HEK293 (cell line): ENCODE data around the gene IL10RB.

Experiments used
- CTCF ChIA-PET: fragments of 350-600 bp; formaldehyde crosslinking; extraction: SDS; loops from one replicate; lab custom pipeline; 2021; ENCODE audit warnings: antibody characterized with exemption; lab: Yijun Ruan, JAX
- POLR2A ChIA-PET: fragments of 300-600 bp; formaldehyde crosslinking; extraction: SDS; loops from one replicate; lab custom pipeline; 2020; ENCODE audit warnings: antibody characterized with exemption, inconsistent platforms; lab: Yijun Ruan, JAX
- H3K27ac ChIP-seq: fragments of 200-500 bp; sonication (Bioruptor generic); 2 replicates; pipeline ENCODE4 v1.5.1; 2014; ENCODE audit warnings: low read depth, low read length, control low read depth, inconsistent platforms; ENCODE audit errors: extremely low read depth
- H3K36me3 ChIP-seq, 2 experiments: fragments of 200-500 bp in 1 of 2; sonication (Bioruptor generic) in 1 of 2; 1 replicate in 1 of 2; 2 replicates in 1 of 2; pipeline ENCODE4 v1.5.1; 2014 to 2017; ENCODE audit warnings: inconsistent platforms in 2 of 2, low read length in 2 of 2; ENCODE audit not compliant: control insufficient read depth in 2 of 2, insufficient read depth in 1 of 2
- H3K4me1 ChIP-seq: fragments of 200-500 bp; sonication (Bioruptor generic); 2 replicates; pipeline ENCODE4 v1.5.1; 2014; ENCODE audit warnings: mild to moderate bottlenecking, low read length, inconsistent platforms; ENCODE audit not compliant: control insufficient read depth, insufficient read depth
- H3K4me3 ChIP-seq: 2 replicates; pipeline ENCODE4 v1.5.1; 2011; ENCODE audit warnings: low read depth, mild to moderate bottlenecking, control low read depth, low read length, moderate library complexity
- H3K9me3 ChIP-seq: fragments of 200-500 bp; sonication (Bioruptor generic); 2 replicates; pipeline ENCODE4 v1.5.1; 2014; ENCODE audit warnings: low read depth, low read length, inconsistent platforms; ENCODE audit not compliant: control insufficient read depth, insufficient read depth
- GFI1B ChIP-seq: fragments of 450-650 bp; formaldehyde crosslinking; IDR thresholded peaks from 2 replicates; pipeline ENCODE4 v1.5.1; 2016; ENCODE audit warnings: missing biosample characterization, missing genetic modification characterization
- GLI2 ChIP-seq: fragments of 450-650 bp; formaldehyde crosslinking; IDR thresholded peaks from 2 replicates; pipeline ENCODE4; 2017; ENCODE audit warnings: missing biosample characterization, missing genetic modification characterization, low read depth, borderline replicate concordance
- GLIS2 ChIP-seq: fragments of 450-650 bp; formaldehyde crosslinking; IDR thresholded peaks from 2 replicates; pipeline ENCODE4 v1.5.1; 2016; ENCODE audit warnings: missing biosample characterization, missing genetic modification characterization
- KLF9 ChIP-seq: fragments of 450-650 bp; formaldehyde crosslinking; IDR thresholded peaks from 2 replicates; pipeline ENCODE4 v1.5.1; 2016; ENCODE audit warnings: missing biosample characterization, missing genetic modification characterization, low read depth
- RBAK ChIP-seq: fragments of 450-650 bp; formaldehyde crosslinking; IDR thresholded peaks from 2 replicates; pipeline ENCODE4 v1.5.1; 2016; ENCODE audit warnings: missing biosample characterization, missing genetic modification characterization
- SETDB1 ChIP-seq: IDR thresholded peaks from one replicate; pipeline ENCODE4 v1.6.1; 2017; ENCODE audit warnings: mild to moderate bottlenecking, low read length, moderate library complexity, mixed read lengths; ENCODE audit not compliant: insufficient read length
- SP3 ChIP-seq: fragments of 450-650 bp; formaldehyde crosslinking; IDR thresholded peaks from 2 replicates; pipeline ENCODE4 v1.5.1; 2016; ENCODE audit warnings: missing biosample characterization, missing genetic modification characterization
- TRIM28 ChIP-seq: IDR thresholded peaks from 2 replicates; pipeline ENCODE4 v1.6.1; 2011; ENCODE audit warnings: low read length, control low read depth, borderline replicate concordance
- ZBTB20 ChIP-seq: fragments of 450-650 bp; formaldehyde crosslinking; IDR thresholded peaks from 2 replicates; pipeline ENCODE4 v1.5.1; 2016; ENCODE audit warnings: missing biosample characterization, missing genetic modification characterization
- ZBTB7A ChIP-seq: fragments of 450-650 bp; formaldehyde crosslinking; IDR thresholded peaks from 2 replicates; pipeline ENCODE4 v1.5.1; 2016; ENCODE audit warnings: low read depth, missing biosample characterization, missing genetic modification characterization
- ZNF132 ChIP-seq: fragments of 450-650 bp; formaldehyde crosslinking; IDR thresholded peaks from 2 replicates; pipeline ENCODE4 v1.5.1; 2017; ENCODE audit warnings: missing biosample characterization, missing genetic modification characterization, borderline replicate concordance
- ZNF133 ChIP-seq: fragments of 450-650 bp; formaldehyde crosslinking; IDR thresholded peaks from 2 replicates; pipeline ENCODE4 v1.5.1; 2016; ENCODE audit warnings: missing biosample characterization, missing genetic modification characterization
- ZNF157 ChIP-seq: fragments of 450-650 bp; formaldehyde crosslinking; IDR thresholded peaks from 2 replicates; pipeline ENCODE4 v1.5.1; 2016; ENCODE audit warnings: missing biosample characterization, missing genetic modification characterization
- ZNF354C ChIP-seq: fragments of 450-650 bp; formaldehyde crosslinking; IDR thresholded peaks from 2 replicates; pipeline ENCODE4 v1.5.1; 2016; ENCODE audit warnings: missing biosample characterization, missing genetic modification characterization, low read depth, borderline replicate concordance
- ZNF510 ChIP-seq: fragments of 450-650 bp; formaldehyde crosslinking; IDR thresholded peaks from 2 replicates; pipeline ENCODE4 v1.5.1; 2018; ENCODE audit warnings: mild to moderate bottlenecking, missing genetic modification characterization, missing biosample characterization; ENCODE audit not compliant: insufficient replicate concordance
- ZNF658 ChIP-seq: fragments of 450-650 bp; formaldehyde crosslinking; IDR thresholded peaks from 2 replicates; pipeline ENCODE4; 2016; ENCODE audit warnings: missing biosample characterization, missing genetic modification characterization
- ZNF785 ChIP-seq: fragments of 450-650 bp; formaldehyde crosslinking; IDR thresholded peaks from 2 replicates; pipeline ENCODE4 v1.5.1; 2016; ENCODE audit warnings: missing biosample characterization, missing genetic modification characterization
- ZSCAN30 ChIP-seq: fragments of 450-650 bp; IDR thresholded peaks from 2 replicates; pipeline ENCODE4 v1.5.1; 2018; ENCODE audit warnings: missing biosample characterization, mild to moderate bottlenecking, missing genetic modification characterization, moderate library complexity
- TF ChIP-seq, protein P1 (sequence below): fragments of 450-650 bp; formaldehyde crosslinking; IDR thresholded peaks from 2 replicates; pipeline ENCODE4 v1.5.1; 2016; ENCODE audit warnings: missing biosample characterization, missing genetic modification characterization
- TF ChIP-seq, protein P2 (sequence below): fragments of 450-650 bp; formaldehyde crosslinking; IDR thresholded peaks from 2 replicates; pipeline ENCODE4 v1.5.1; 2016; ENCODE audit warnings: missing biosample characterization, missing genetic modification characterization

Gene IL10RB

DNA sequence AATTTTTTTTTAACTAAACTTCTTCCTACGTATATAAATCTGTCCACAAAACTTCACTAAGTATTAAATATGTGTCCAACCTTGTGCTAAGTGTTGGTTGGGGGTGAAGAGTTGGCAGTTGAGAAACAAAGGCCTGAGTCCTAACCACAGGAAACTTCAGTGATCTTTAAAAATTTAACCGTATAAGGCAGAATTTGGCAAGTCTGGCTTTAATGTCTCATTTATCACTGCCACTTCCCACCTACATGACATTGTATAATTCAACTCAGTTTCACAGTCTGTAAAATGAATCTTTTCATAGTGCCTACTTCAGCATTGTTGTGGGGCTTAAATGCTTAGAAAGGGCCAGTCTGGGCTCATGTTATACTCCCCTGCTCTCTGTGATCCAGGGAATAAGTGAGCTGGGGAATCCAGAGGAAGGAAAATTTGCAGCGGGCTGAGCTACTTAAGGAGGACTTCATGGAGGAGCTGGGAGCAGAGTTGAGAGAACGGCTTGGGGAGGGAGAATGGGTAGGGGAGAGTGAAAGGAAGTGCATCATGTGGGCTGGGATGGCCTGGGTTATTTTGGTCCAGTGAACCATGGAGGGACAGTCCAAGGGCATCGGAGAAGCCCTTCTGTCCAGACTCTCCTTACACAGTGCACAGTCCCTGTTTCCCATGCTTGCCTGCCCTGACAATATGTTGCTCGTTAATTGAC is 21.9 kb upstream of the IL10RB start:
- POLR2A ChIA-PET = no interaction called here
- TF ChIP-seq ZNF133 = no peak
- TF ChIP-seq ZNF510 = no peak
- no peak for TF ChIP-seq ZNF785
- no peak for TF ChIP-seq SETDB1
- TF ChIP-seq KLF9 (tag by site-specific recombination) = no peak
- TF ChIP-seq GFI1B = no peak
- no peak for TF ChIP-seq ZNF157 (tag by site-specific recombination)
- no peak for TF ChIP-seq ZBTB7A (tag by site-specific recombination)
- no peak for TF ChIP-seq TRIM28
- no peak for TF ChIP-seq ZNF354C
- TF ChIP-seq, protein P1, sequence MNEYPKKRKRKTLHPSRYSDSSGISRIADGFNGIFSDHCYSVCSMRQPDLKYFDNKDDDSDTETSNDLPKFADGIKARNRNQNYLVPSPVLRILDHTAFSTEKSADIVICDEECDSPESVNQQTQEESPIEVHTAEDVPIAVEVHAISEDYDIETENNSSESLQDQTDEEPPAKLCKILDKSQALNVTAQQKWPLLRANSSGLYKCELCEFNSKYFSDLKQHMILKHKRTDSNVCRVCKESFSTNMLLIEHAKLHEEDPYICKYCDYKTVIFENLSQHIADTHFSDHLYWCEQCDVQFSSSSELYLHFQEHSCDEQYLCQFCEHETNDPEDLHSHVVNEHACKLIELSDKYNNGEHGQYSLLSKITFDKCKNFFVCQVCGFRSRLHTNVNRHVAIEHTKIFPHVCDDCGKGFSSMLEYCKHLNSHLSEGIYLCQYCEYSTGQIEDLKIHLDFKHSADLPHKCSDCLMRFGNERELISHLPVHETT (tag by site-specific recombination) = no peak
- TF ChIP-seq GLIS2 (tag by site-specific recombination) = no peak
- TF ChIP-seq GLI2 (tag by site-specific recombination) = no peak
- TF ChIP-seq ZNF658 (tag by site-specific recombination) = no peak
- TF ChIP-seq ZBTB20 = no peak
- TF ChIP-seq SP3 (tag by site-specific recombination) = no peak
- TF ChIP-seq, protein P2, sequence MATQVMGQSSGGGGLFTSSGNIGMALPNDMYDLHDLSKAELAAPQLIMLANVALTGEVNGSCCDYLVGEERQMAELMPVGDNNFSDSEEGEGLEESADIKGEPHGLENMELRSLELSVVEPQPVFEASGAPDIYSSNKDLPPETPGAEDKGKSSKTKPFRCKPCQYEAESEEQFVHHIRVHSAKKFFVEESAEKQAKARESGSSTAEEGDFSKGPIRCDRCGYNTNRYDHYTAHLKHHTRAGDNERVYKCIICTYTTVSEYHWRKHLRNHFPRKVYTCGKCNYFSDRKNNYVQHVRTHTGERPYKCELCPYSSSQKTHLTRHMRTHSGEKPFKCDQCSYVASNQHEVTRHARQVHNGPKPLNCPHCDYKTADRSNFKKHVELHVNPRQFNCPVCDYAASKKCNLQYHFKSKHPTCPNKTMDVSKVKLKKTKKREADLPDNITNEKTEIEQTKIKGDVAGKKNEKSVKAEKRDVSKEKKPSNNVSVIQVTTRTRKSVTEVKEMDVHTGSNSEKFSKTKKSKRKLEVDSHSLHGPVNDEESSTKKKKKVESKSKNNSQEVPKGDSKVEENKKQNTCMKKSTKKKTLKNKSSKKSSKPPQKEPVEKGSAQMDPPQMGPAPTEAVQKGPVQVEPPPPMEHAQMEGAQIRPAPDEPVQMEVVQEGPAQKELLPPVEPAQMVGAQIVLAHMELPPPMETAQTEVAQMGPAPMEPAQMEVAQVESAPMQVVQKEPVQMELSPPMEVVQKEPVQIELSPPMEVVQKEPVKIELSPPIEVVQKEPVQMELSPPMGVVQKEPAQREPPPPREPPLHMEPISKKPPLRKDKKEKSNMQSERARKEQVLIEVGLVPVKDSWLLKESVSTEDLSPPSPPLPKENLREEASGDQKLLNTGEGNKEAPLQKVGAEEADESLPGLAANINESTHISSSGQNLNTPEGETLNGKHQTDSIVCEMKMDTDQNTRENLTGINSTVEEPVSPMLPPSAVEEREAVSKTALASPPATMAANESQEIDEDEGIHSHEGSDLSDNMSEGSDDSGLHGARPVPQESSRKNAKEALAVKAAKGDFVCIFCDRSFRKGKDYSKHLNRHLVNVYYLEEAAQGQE (tag by site-specific recombination) = no peak
- Histone ChIP-seq H3K36me3 (peaks cover 37 to 63% of the 10 kb centered on the region in 2 experiments), H3K9me3 (no peaks in the 10 kb centered on the region), H3K4me3 (no peak overlapping the region), H3K4me1 (no peaks in the 10 kb centered on the region), H3K27ac (no peak overlapping the region)
- CTCF ChIA-PET = no interaction called here

DNA sequence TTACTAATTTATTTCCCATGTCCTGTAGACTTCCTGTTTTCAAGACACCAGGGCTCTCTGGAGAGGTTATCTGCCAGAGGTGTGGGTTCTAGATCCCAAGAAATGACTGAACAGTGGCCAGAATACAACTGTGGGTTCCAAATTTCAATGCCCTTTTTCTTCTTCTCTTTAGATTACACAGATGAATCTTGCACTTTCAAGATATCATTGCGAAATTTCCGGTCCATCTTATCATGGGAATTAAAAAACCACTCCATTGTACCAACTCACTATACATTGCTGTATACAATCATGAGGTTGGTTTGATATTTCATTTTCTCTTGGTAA is 21.4 kb upstream of the IL10RB start:
- Histone ChIP-seq H3K27ac (no peak overlapping the region), H3K36me3 (peaks cover 39 to 68% of the 10 kb centered on the region in 2 experiments), H3K9me3 (no peaks in the 10 kb centered on the region), H3K4me1 (no peaks in the 10 kb centered on the region), H3K4me3 (no peak overlapping the region)
- CTCF ChIA-PET = interaction anchor here (0.7 kb wide), 1 partner anchor 173 kb away, joined by 3 read pairs; no protein-coding TSS in a partner anchor
- POLR2A ChIA-PET = interaction anchor here (1.2 kb wide), 1 partner anchor 80 kb away, joined by 3 read pairs; the partner anchor contains the start of gene IFNAR1
- no peak for TF ChIP-seq ZSCAN30
- TF ChIP-seq RBAK (tag by site-specific recombination) = no peak
- no peak for TF ChIP-seq ZNF132
